Activated CD4-positive, alpha-beta T cell treated with anti-CD3 and anti-CD28 coated beads, Interleukin-2, amount 10 ng/mL, durations not matched to agents 7 days and 5 days (primary cell): Measurements from ENCODE around the gene RAB10. TPM values are rescaled to one million over a fixed set of nuclear protein-coding genes. Genes with fewer than 3 reads are reported as not detected.

Experiments
- CTCF ChIA-PET: fragments of 350-600 bp; sonication (Branson Sonifier 250); formaldehyde crosslinking; loops from one replicate; lab custom pipeline; 2021; ENCODE audit warnings: antibody characterized with exemption; lab: Charles Lee
- POLR2A ChIA-PET: fragments of 350-600 bp; sonication (Branson Sonifier 250); formaldehyde crosslinking; loops from one replicate; lab custom pipeline; 2021; ENCODE audit warnings: antibody characterized with exemption; lab: Charles Lee
- DNase-seq: peaks from one replicate; pipeline ENCODE4 v3.0.0-alpha.2; 2020
- H3K27ac Mint-ChIP-seq: one replicate; pipeline ENCODE4 v1.8.0; 2021; ENCODE audit warnings: mild to moderate bottlenecking, moderate library complexity, mixed read lengths
- H3K27me3 Mint-ChIP-seq: one replicate; pipeline ENCODE4 v1.8.0; 2021; ENCODE audit warnings: mixed read lengths
- H3K36me3 Mint-ChIP-seq: one replicate; pipeline ENCODE4 v1.8.0; 2021; ENCODE audit warnings: low read depth, mixed read lengths
- H3K4me1 Mint-ChIP-seq: one replicate; pipeline ENCODE4 v1.8.0; 2021; ENCODE audit warnings: mixed read lengths
- H3K4me3 Mint-ChIP-seq: one replicate; pipeline ENCODE4 v1.8.0; 2021; ENCODE audit warnings: mild to moderate bottlenecking, moderate library complexity, mixed read lengths
- H3K9me3 Mint-ChIP-seq: one replicate; pipeline ENCODE4 v1.8.0; 2021; ENCODE audit warnings: mixed read lengths
- total RNA-seq, 2 experiments: library from RNA; stranded (reverse); gene quantifications; one replicate each; pipeline ENCODE4 v1.2.3, GENCODE V29; 2021

RAB10 gene
- total RNA-seq, 2 experiments from 2014 or later: 107 to 123 TPM

- no peaks in the 10 kb centered on the region for H3K9me3 Mint-ChIP-seq
- peaks cover 6% of the 10 kb centered on the region for H3K4me1 Mint-ChIP-seq
- no peaks in the 10 kb centered on the region for H3K27me3 Mint-ChIP-seq
- H3K27ac Mint-ChIP-seq: no peak overlapping the region
- CTCF ChIA-PET: interaction anchor here (0.9 to 1.3 kb wide), 3 partner anchors 9 to 218 kb away, joined by 3 read pairs; no protein-coding TSS in a partner anchor
- no peak for DNase-seq
- POLR2A ChIA-PET: no interaction called here
- peaks cover 8% of the 10 kb centered on the region for H3K36me3 Mint-ChIP-seq
- H3K4me3 Mint-ChIP-seq: no peak overlapping the region
These were observed 85.6 kb downstream of the RAB10 start for GRCh38 chr2:26119521-26119920.

GRCh38 chr2:26122630-26123029, 88.7 kb downstream of the RAB10 start:
- ChIA-PET POLR2A (no interaction called here), CTCF (no interaction called here)
- DNase-seq: no peak
- peaks cover 7% of the 10 kb centered on the region for H3K36me3 Mint-ChIP-seq
- peaks cover 6% of the 10 kb centered on the region for H3K4me1 Mint-ChIP-seq
- H3K27me3 Mint-ChIP-seq: no peaks in the 10 kb centered on the region
- H3K9me3 Mint-ChIP-seq: no peaks in the 10 kb centered on the region
- no peak overlapping the region for H3K27ac Mint-ChIP-seq
- no peak overlapping the region for H3K4me3 Mint-ChIP-seq

GRCh38 chr2:26123426-26123825, 89.5 kb downstream of the RAB10 start:
- Mint-ChIP-seq H3K27ac (no peak overlapping the region), H3K9me3 (no peaks in the 10 kb centered on the region), H3K36me3 (peaks cover 10% of the 10 kb centered on the region), H3K4me3 (no peak overlapping the region), H3K4me1 (peaks cover 6% of the 10 kb centered on the region), H3K27me3 (no peaks in the 10 kb centered on the region)
- CTCF ChIA-PET: interaction anchor here (0.8 kb wide), 1 partner anchor 223 kb away, joined by 3 read pairs; no protein-coding TSS in a partner anchor
- DNase-seq: no peak
- POLR2A ChIA-PET: no interaction called here

- Mint-ChIP-seq H3K36me3 (peaks cover 17% of the 10 kb centered on the region), H3K4me1 (peaks cover 18% of the 10 kb centered on the region), H3K27ac (no peak overlapping the region), H3K9me3 (no peaks in the 10 kb centered on the region), H3K27me3 (no peaks in the 10 kb centered on the region), H3K4me3 (no peak overlapping the region)
- ChIA-PET POLR2A (no interaction called here), CTCF (interaction anchor here (0.6 kb wide), 1 partner anchor 11 kb away, joined by 3 read pairs; no protein-coding TSS in a partner anchor)
- DNase-seq: no peak
These were observed 92.2 kb downstream of the RAB10 start for GRCh38 chr2:26126074-26126473.

GRCh38 chr2:26128176-26128575, 94.3 kb downstream of the RAB10 start:
- no peak overlapping the region for H3K4me3 Mint-ChIP-seq
- DNase-seq: no peak
- H3K9me3 Mint-ChIP-seq: no peaks in the 10 kb centered on the region
- CTCF ChIA-PET: interaction anchor here (1.0 kb wide), 2 partner anchors 8 to 17 kb away, joined by 3 read pairs; no protein-coding TSS in a partner anchor
- no peak overlapping the region for H3K27ac Mint-ChIP-seq
- no peaks in the 10 kb centered on the region for H3K27me3 Mint-ChIP-seq
- POLR2A ChIA-PET: no interaction called here
- peaks cover 17% of the 10 kb centered on the region for H3K36me3 Mint-ChIP-seq
- H3K4me1 Mint-ChIP-seq: peaks cover 20% of the 10 kb centered on the region

- peak; percentile 16 for DNase-seq
- H3K4me3 Mint-ChIP-seq: no peak overlapping the region
- ChIA-PET CTCF (no interaction called here), POLR2A (no interaction called here)
- H3K27me3 Mint-ChIP-seq: no peaks in the 10 kb centered on the region
- no peaks in the 10 kb centered on the region for H3K9me3 Mint-ChIP-seq
- H3K4me1 Mint-ChIP-seq: peaks cover 14% of the 10 kb centered on the region
- H3K27ac Mint-ChIP-seq: no peak overlapping the region
- H3K36me3 Mint-ChIP-seq: peaks cover 25% of the 10 kb centered on the region
These were observed 96.9 kb downstream of the RAB10 start for GRCh38 chr2:26130763-26131162.

- H3K27ac Mint-ChIP-seq: no peak overlapping the region
- ChIA-PET POLR2A (no interaction called here), CTCF (interaction anchor here (0.8 to 0.9 kb wide), 2 partner anchors 48 to 145 kb away, joined by 3 read pairs; no protein-coding TSS in a partner anchor)
- no peaks in the 10 kb centered on the region for H3K9me3 Mint-ChIP-seq
- no peaks in the 10 kb centered on the region for H3K27me3 Mint-ChIP-seq
- no peaks in the 10 kb centered on the region for H3K4me1 Mint-ChIP-seq
- no peak for DNase-seq
- peaks cover 13% of the 10 kb centered on the region for H3K36me3 Mint-ChIP-seq
- H3K4me3 Mint-ChIP-seq: no peak overlapping the region
These were observed 102.6 kb downstream of the RAB10 start for GRCh38 chr2:26136451-26136850.

- Mint-ChIP-seq H3K9me3 (no peaks in the 10 kb centered on the region), H3K36me3 (peaks cover 8% of the 10 kb centered on the region), H3K27me3 (no peaks in the 10 kb centered on the region), H3K27ac (no peak overlapping the region), H3K4me3 (no peak overlapping the region), H3K4me1 (no peaks in the 10 kb centered on the region)
- DNase-seq: no peak
- POLR2A ChIA-PET: no interaction called here
- CTCF ChIA-PET: no interaction called here
These were observed 105.6 kb downstream of the RAB10 start for GRCh38 chr2:26139269-26140183.

GRCh38 chr2:26141145-26141769, 107.4 kb downstream of the RAB10 start:
- no peak for DNase-seq
- Mint-ChIP-seq H3K9me3 (no peaks in the 10 kb centered on the region), H3K36me3 (no peaks in the 10 kb centered on the region), H3K27ac (no peak overlapping the region), H3K27me3 (no peaks in the 10 kb centered on the region), H3K4me1 (peaks cover 2% of the 10 kb centered on the region), H3K4me3 (no peak overlapping the region)
- POLR2A ChIA-PET: no interaction called here
- CTCF ChIA-PET: interaction anchor here (0.6 to 1.0 kb wide), 2 partner anchors 20 to 1153 kb away, joined by 4 read pairs; no protein-coding TSS in a partner anchor

- Mint-ChIP-seq H3K4me3 (no peak overlapping the region), H3K27me3 (peaks cover 4% of the 10 kb centered on the region), H3K9me3 (no peaks in the 10 kb centered on the region), H3K36me3 (no peaks in the 10 kb centered on the region), H3K4me1 (peaks cover 2% of the 10 kb centered on the region), H3K27ac (no peak overlapping the region)
- ChIA-PET CTCF (interaction anchor here (0.7 to 2.0 kb wide), 5 partner anchors 152 to 285 kb away, joined by 3 to 10 read pairs (median 3); no protein-coding TSS in a partner anchor), POLR2A (no interaction called here)
- no peak for DNase-seq
These were observed 110.1 kb downstream of the RAB10 start for GRCh38 chr2:26144031-26144430.

GRCh38 chr2:26144953-26145680, 111.2 kb downstream of the RAB10 start:
- POLR2A ChIA-PET: no interaction called here

GRCh38 chr2:26148501-26148900, 114.6 kb downstream of the RAB10 start:
- Mint-ChIP-seq H3K4me3 (no peak overlapping the region), H3K36me3 (no peaks in the 10 kb centered on the region), H3K27me3 (peaks cover 25% of the 10 kb centered on the region), H3K9me3 (no peaks in the 10 kb centered on the region), H3K4me1 (peaks cover 2% of the 10 kb centered on the region), H3K27ac (no peak overlapping the region)
- POLR2A ChIA-PET: no interaction called here
- CTCF ChIA-PET: interaction anchor here (1.1 to 2.2 kb wide), 2 partner anchors 157 to 198 kb away, joined by 4 to 8 read pairs; no protein-coding TSS in a partner anchor
- DNase-seq: no peak

More at GRCh38 chr2:26144953-26145680, 111.2 kb downstream of the RAB10 start:
- Mint-ChIP-seq H3K36me3 (no peaks in the 10 kb centered on the region), H3K4me3 (no peak overlapping the region), H3K9me3 (no peaks in the 10 kb centered on the region), H3K27ac (no peak overlapping the region), H3K27me3 (peaks cover 9% of the 10 kb centered on the region), H3K4me1 (peaks cover 2% of the 10 kb centered on the region)
- DNase-seq: peak; percentile 75
- CTCF ChIA-PET: interaction anchor here (0.7 to 2.0 kb wide), 8 partner anchors 17 to 286 kb away, joined by 3 to 10 read pairs (median 3); no protein-coding TSS in a partner anchor
